A204.1 (cell line): ENCODE measurements around the gene GFY.

Experiments used
- FAIRE-seq: peaks from 2 replicates; lab custom pipeline; 2012; peaks lifted over from hg19 to GRCh38; lab: Jason Lieb, UNC

The GFY gene

DNA sequence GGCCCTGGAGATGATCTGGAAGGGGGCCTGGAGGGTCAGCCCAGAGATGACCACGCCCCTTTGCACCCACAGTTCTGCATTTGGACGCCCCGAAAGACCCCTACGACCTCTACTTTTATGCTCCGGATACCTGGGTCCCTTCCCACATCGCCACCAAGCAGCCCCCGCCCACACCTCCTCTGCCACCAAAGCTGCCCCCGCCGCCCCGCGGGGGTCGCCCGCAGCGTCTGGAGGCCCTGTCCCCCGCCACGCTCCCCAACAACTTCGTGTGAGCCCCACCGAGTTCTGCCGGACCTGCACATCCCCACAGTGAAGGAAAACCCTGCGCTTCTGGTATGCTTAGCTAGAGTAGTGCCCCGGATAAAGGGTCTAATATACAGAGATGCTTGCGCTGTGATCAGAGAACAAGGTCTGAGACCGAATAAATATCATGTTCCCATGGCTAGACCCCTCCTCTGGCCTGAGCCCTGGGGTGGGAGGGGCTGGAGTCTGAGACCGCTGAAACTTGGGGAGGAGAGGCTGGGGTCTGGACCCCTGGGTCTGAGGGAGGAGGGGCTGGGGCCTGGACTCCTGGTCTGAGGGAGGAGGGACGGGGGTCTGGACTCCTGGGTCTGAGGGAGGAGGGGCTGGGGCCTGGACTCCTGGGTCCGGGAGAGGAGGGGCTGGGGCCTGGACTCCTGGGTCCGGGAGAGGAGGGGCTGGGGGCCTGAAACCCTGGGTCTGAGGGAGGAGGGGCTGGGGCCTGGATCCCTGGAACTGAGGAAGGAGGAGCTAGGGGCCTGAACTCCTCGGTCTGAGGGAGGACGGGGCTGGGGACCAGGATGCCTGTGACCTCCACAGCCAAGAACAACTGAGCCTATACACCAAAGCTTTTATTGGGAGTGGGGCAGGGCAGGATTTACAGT is 3.6 kb downstream of the GFY start:
- no peak for FAIRE-seq

DNA sequence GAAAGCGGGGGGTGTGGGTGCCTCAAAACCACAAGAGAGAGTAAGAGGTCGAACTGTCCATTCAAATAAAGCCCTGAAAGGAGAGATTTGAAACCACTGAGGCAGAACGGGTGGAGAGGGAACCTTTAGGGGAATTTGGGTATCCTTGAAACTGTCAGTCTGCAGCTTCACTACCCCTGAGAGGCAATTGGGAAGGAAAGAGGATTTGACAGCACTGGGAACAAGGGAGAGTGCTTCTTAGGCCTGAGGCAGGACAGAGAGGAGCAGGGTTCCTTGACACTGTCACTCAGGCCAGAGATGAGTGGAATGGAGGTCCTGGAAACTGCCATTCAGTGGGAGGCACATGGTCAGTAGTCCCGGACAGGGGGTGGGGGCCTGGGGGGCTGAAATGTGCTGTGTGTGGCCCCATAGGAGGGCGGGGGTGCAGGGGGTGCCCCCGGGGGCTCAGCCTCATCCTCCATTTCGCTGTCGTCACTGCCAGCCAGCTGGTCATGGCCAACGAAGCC is 5.0 kb downstream of the GFY start:
- no peak for FAIRE-seq

DNA sequence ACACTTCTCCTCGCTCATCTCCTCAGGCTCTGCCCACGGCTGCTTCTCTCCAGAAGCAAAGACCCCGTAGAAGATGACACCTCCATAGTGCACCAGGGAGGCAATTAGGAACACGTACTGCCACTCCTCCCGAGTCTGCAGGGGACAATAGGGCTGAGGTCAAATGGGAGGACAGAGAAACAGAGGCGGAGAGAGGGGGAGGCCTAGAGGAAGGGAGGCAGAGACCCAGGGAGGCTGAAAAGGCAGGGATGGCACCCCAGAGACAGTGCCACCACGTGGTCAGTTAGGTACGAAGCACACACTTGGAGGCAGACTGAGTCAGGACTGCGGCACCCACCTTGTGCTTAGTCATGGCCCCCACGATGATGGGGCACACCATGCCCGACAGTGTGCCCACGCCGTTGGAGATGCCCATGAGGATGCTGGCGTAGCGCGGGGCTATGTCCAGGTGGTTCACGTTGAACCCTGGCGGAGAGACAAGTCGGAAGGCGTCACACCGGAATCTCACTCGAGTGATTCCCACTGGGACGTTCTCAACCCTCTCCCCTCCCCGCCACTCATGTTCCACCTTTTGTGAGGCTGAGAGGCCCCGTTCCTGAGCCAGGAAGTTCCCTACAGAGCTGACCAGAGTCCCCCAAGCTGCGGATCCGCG is 5.6 kb downstream of the GFY start:
- no peak for FAIRE-seq

DNA sequence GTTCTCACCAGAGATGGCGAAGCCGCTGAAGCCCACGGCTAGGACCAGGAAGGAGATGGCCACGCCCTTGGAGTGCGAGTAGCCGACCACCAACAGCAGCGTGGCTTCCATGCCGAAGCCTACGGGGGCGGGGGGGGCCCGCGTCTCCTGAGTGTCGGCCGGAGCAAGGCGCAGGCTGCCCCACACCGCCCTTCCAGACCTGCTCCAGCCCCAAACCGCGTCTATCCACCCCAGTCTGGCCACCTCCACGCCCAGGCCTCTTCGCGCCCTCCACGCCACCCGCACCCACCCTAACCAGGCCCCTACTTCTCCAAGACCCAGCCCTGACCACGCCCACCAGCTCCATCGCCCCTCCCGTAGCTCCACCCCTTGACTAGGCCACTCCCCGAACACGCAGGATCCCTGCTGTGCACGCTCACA is 6.2 kb downstream of the GFY start:
- no peak for FAIRE-seq

DNA sequence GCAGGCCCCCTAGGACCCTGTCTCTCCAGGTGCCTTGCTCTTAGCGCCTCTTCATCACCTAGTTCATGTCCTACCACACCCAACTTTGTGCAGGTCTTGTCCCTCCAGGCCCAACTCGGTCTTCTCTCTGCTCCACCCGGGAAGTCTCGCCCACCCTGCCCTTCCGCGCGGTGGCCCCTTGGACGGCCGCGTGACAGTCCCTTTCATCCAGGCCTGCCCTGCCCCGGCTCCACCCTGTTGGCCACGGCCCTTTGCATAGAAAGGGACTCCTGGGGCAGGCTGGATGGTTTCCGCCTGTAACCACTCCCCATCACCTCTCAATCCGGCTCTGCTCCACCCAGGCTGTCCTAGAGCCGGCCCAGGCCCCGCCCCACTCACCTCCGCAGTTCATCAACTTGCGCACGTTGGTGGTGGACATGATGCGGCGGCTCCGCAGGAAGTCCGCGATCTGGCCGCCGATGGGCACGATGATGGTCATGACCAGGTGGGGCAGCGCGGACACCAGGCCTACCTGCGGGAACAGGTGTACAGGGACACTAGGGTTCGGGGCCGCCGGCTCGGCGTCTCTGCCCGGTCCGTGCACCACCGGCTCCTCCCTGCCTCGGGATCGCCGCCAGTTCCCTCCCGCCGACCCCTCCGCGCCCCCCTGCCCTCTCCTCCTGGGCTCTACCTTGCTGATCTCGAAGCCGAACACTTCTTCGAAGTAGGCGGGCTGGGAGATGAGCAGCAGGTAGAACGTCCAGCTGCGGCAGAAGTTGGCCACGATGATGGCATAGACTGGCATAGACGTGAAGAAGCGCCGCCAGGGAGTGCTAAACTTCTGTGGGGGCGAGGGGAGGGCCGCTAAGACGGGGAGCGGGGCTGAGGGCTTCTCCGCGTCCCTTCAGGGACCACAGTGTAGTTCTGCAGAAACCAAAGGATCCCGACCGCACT is 7.2 kb downstream of the GFY start:
- FAIRE-seq = no peak

DNA sequence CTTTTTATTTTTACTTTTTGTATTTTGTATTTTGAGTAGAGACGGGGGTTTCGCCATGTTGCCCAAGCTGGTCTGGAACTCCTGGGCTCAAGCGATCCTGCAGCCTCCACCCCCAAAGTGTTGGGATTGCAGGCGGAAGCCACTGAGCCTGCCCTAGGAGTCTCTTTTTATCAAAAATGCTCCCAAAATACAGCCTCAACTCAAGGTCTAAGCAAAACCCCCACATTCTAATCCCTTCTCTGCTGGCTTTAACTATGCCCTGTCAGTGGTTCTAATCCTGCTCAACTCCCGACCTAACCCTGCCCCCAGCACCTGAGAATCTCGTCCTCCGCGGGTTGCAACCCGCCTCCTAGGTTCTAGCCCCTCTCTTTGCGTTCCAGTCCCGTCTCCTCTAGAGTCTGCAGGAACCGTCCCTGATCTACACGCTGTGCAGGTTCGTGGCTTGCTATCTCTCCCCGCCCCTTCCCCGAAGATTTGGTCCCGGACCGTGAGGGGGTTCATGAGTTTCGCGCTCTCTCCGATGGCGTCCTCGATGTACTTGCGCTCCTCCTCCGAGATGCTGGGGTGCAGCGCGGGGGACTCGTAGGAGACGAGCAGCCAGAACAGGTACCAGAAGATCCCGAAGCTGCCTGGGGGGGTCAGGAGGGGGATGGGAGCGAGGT is 8.2 kb downstream of the GFY start:
- no peak for FAIRE-seq

DNA sequence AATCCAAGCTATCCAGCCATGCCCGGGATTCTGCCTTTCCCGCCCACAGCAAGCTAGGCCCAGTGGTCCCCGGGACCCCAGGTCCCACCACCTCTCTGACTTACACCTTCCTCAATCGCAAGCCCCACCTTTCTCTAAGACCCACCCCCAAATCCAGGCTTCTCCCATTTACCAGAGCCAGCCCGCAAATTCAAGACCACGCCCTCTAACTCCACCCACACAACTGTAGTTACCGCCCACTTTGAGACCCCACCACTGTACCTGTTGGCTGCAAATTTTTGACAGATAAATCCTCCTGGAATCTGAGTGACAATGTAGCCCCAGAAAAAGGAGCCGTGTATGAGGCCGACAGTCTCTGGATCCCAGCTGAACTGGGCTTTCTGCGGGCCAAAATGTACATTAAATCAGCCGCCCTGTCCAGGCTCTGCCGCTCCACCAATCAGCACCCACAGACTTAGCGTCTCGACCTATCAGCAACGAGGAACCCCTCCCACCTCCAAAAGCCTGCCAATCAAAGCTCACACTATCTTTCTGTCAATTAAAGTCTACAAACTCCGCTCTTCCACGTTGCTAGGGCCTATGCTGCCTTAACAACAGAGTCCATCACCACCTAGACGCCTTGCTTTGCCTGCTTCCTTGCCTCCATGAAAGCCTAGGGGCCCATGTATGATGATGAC is 9.9 kb downstream of the GFY start:
- FAIRE-seq = no peak

DNA sequence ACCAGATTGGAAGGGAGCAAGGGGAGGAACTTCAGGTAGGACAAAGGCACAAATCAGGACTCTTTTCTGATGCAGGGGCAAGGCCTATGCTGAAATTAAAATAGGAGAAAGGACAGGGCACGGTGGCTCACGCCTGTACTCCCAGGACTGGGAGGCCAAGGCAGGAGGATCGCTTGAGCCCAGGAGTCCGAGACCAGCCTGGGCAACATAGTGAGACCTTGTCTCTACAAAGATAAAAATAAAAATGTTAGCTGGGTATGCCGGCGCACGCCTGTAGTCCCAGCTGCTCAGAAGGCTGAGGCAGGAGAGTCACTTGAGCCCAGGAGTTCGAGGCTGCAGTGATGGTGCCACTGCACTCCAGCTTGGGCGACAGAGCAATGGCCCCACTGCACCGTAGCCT is 10.5 kb downstream of the GFY start:
- no peak for FAIRE-seq

DNA sequence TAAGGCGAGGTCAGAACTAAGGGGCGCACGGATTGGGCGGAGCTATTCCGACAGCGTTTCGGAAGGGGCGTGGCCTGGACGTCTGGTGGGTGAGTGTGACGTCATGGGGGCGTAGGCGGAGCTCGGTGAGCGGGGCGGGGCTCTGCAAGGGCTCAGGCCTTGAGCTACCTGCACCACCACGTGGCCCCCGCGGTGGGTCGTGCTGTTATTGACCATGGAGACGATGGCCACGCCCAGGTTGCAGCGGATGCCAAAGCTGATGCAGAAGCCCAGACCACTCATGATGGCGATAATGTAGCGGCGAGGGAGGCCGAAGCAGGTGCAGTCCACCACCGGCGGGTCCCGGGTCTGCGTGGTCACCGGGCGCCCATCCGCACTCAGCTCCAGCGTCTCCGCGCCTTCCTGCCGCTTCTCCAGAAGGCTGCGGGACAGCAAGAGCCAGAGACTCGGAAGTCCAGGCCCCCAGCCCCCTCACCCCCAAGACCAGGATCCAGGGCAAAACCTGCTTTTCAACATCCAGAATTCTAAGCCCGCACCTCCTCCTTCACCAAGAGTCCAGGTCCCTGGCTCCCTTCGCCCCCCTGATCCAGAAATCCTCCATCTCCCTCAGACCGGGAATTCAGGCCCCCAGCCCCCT is 11.3 kb downstream of the GFY start:
- FAIRE-seq = no peak

DNA sequence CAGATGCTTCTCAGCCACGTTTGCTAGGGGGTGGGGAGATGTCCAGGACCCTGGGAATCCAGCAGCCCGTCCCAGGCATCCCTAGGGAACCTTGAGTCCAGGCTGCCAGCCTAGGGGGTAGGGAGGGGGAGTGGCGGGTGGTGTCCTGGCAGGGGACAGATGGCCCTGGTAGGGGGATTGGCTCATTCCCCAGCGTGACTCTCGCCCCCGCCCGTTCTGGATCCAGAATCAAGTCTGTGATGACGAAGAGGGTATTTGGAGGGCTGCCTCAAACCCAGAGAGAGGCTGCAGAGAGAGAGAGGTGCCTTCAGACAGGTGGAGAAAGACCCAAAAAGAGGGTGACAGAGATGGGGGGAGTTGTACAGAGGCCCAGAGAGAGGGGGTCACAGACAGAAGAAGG is 12.0 kb downstream of the GFY start:
- no peak for FAIRE-seq

DNA sequence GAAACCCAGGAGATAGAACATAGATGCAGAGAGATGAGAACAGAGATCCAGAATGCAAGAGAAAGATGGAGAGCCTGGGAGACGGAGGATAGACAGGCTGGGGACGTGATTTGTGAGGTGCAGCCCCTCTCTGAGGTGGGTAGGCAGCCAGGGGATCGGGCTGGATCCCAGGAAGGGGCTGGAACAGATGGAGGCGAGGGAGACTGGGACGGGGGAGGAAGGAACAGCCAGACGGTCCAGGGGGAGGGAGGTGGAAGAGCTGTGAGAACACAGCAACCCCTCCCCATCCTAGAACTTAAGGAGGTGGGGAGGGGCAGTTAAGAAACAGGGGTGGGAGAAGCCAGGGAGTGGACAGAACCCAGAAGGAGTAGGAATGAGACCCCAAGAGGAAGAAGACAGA is 13.1 kb downstream of the GFY start:
- no peak for FAIRE-seq

DNA sequence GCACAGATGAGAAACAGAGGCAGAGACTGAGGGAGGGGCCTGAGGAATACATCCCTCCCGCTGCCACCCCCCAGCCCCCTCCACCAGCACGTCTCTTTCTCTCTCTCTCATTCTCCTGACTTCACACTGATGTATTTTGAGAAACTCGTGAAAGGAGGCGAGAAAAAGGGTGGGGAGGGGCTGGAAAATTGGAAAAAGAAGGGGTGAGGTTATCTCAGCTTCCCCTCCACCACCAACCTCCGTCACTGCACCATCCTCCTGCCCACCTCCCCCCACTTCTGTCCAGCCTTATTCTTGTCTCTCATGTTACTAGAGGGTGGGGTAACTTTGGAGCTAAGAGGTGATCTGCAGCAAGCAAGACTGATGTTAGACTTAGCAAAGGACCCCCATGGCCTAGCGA is 14.6 kb downstream of the GFY start:
- FAIRE-seq = no peak

DNA sequence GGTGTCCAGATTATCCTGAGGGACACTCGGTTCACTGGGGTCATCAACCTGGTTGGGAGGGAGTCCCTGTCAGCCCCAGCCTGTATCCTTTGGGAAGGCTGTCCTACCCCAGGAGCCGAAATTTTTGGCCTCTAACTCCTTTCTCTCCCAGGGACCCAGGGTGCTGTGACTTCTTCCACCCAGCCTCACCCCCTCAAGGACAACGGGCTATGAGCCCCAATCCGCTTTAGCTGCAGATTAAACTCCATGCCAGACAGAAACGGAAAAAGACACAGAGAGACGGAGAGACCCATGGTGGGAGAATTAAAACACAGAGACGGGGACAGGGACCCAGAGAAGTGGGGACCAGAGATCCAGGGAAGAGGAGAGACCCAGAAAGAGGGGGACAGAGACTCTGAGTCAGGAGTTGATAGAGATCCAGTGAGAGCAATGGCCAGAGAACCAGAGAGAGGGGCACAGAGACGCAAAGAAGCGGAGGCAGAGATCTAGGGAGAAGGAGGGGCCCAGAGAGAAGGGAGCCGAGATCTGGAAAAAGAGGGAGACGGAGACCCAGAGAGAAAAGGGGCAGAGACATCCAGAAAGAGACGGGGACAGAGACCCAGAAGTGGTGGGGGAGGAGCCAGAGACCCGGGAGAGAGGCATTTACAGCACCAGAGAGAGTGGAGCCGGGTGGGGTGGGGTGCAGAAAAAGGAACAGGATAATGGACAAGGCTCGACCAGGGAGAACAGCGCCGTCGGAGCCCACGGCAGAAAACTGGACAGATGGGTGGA is 15.4 kb downstream of the GFY start:
- no peak for FAIRE-seq

DNA sequence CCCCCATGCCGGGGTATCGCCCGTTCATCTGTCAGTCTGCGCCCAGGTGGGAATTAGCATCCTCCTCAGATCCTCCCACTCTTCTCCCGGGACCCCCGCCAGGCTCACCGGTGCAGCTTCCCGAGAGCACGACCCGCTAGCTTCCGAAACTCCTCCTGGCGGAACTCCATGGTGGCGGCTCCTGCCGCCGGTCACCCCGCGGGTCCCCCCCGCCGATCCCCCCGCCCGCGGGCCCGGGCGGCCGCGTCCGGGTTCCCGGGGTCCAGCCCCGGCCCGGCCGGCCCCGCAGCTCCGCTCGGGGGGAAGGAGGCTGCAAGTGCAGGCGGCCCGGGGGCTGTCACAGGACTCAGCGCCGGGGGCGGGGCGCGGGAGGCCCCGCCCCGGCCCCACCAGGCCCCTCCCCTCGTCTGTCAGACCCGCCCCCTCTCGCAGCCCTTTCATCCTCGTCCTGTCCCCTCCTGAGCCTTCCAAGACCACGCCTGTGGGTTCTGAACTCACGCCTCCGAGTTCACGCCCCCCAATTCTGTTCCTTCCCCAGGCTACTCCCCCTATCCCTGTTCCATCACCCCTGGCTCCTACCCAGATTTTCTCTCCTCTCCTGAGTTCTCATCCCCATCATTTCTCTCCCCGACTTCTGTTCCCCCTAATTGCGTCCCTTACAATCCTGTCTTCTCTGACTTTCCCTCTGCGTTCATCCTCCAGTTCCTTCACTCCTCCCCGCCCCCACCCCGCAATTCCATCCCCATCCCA is 16.2 kb downstream of the GFY start, which contains the start of gene SLC17A7:
Gene SLC17A7 (minus strand): TSS at position 318 of the 750 bp plus-strand sequence. CDS start 148 bp downstream, at position 170.
- no peak for FAIRE-seq

DNA sequence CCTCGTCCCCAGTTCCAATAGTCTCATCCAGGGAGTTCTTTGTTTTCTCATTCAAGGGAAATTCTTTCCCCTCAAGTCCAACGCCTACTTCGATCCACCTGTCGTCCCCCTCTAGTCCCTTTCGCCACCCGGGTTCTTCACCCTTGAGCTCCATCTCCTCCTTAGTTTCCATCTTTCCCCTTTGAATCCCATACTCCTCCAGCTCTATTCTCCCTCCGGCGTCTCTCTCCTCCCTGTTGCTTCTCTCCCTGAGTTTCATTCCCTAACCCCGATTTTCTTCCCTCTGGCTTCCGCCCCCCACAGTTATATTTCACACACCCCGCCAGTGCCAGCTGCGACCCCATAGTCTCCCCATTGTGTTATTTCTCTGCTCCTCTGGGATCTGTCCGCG is 16.8 kb downstream of the GFY start:
- FAIRE-seq = no peak

DNA sequence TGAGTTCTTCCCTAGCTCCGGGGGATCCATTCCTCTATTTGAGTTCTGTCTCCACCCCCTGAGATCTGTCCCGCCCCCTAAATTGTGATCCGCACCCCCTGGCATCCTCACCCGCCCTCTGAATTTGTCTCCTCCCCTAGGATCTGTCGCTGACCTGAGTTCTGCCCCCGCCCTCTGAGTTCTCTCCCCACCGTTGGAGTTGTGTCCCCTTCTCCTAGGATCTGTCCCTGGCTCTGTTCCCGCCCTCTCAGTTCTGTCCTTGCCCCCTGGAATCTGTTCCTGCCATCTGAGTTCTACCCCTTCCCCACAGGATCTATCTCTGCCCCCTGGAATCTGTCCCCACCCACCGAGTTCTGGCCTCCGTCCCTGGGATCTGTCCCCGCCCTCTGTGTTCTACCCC is 17.2 kb downstream of the GFY start:
- FAIRE-seq = no peak

DNA sequence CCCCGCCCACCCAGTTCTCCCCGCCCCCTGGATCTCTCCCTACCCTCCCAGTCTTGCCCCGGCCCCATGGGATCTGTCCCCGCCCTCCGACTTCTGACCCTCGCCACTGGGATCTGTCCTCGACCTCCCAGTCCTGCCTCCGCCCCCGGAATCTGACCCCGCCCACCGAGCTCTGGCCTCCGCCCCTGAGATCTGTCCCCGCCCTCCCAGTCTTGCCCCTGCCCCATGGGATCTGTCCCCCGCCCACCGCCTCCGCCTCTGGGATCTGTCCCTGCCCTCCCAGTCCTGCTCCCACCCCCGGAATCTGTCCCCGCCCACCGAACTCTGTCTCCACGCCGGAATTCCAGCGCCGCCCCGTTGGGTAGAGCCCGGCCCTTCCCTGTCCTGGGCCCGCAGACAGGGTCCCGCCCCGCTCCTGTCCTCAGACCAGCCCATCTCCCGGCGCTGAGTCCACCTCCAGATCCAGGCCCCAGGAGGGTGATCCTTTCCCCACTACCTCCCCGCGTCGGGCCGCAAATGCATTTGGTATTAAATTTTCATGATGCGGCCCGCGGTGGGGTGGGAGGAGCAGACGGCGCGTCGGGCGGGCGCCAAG is 17.7 kb downstream of the GFY start:
- FAIRE-seq = no peak

DNA sequence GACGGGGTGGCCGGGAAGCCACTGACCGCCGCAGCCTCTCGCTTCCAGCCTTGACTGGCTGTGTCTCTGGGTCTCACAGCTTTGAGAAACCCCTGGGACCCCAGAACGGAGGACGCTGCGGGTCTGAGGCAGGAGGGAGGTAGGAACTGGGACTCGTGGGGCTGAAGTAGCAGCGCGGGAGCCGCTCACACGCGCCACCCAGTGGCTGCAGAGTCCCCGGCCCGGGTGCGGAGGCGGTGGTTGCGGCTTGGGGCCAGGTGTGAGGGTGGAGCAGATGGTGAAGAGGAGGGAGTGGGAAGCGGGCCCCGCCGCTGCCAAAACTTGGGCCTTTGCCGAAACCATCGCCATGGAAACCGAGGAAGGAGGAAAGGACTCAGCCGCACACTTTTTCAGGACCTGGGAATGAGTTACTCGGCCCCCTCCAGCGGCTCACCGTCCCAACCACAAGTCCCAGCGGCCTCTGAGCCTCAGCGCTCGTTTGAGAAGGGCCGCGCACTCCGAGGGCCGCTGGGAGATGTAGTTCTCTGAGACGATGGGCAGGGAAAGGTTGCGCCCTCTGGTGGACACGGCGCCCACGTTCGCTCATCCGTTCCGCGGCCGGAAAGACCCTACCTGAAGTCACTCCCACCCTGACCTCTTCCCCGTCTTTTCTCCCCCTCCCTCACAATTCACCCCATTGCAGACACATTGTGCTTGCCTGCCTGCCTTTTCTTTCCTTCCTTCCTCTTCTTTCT is 18.3 kb downstream of the GFY start:
- FAIRE-seq = peak; percentile 83
